Amniotic stem cell (primary cell): ENCODE results near the gene PRDM2.
"Not testable (repeated sequence)": the region's sequence is repeated elsewhere in the genome, so short reads cannot be mapped to it uniquely, and the experiment has no call there.

Experiments
- DNase-seq: peaks from one replicate; lab custom pipeline; 2025; lab: John Stamatoyannopoulos, UW

Gene PRDM2

GRCh38 chr1:13699936-13700520, at the start of gene PRDM2:
TSS of gene PRDM2 (plus strand) at chr1:13700188. CDS start at chr1:13715606, 15,418 bp downstream.
- no peak for DNase-seq

- no peak for DNase-seq
These were observed 48.7 kb upstream of the PRDM2 start for GRCh38 chr1:13651279-13651678.

- DNase-seq = no peak
These were observed 47.8 kb upstream of the PRDM2 start for GRCh38 chr1:13652238-13652637.

- DNase-seq = no peak
These were observed 38.4 kb upstream of the PRDM2 start for GRCh38 chr1:13661539-13661938.

- DNase-seq = no peak
These were observed 37.5 kb upstream of the PRDM2 start for GRCh38 chr1:13662493-13662892.

- no peak for DNase-seq
These were observed 36.0 kb upstream of the PRDM2 start for GRCh38 chr1:13663969-13664368.

- no peak for DNase-seq
These were observed 35.5 kb upstream of the PRDM2 start for GRCh38 chr1:13664451-13664850.

- no peak for DNase-seq
These were observed 33.7 kb upstream of the PRDM2 start for GRCh38 chr1:13666317-13666716.

GRCh38 chr1:13667691-13668090, 32.3 kb upstream of the PRDM2 start:
- no peak for DNase-seq

- no peak for DNase-seq
These were observed 25.6 kb upstream of the PRDM2 start for GRCh38 chr1:13674377-13674776.

- no peak for DNase-seq
These were observed 24.8 kb upstream of the PRDM2 start for GRCh38 chr1:13675151-13675651.

GRCh38 chr1:13677896-13678295, 22.1 kb upstream of the PRDM2 start:
- no peak for DNase-seq

GRCh38 chr1:13679651-13680050, 20.3 kb upstream of the PRDM2 start:
- no peak for DNase-seq

- DNase-seq = not testable (repeated sequence)
These were observed 19.4 kb upstream of the PRDM2 start for GRCh38 chr1:13680609-13681008.

- no peak for DNase-seq
These were observed 18.1 kb upstream of the PRDM2 start for GRCh38 chr1:13681921-13682320.

- no peak for DNase-seq
These were observed 17.5 kb upstream of the PRDM2 start for GRCh38 chr1:13682444-13682843.

- DNase-seq = no peak
These were observed 16.8 kb upstream of the PRDM2 start for GRCh38 chr1:13683206-13683605.

- no peak for DNase-seq
These were observed 12.8 kb upstream of the PRDM2 start for GRCh38 chr1:13687151-13687715.

- not testable (repeated sequence) for DNase-seq
These were observed 6.9 kb upstream of the PRDM2 start for GRCh38 chr1:13693094-13693493.

- no peak for DNase-seq
These were observed 4.9 kb upstream of the PRDM2 start for GRCh38 chr1:13694886-13695684.

GRCh38 chr1:13697738-13698137, 2.2 kb upstream of the PRDM2 start:
- DNase-seq = no peak

GRCh38 chr1:13699510-13699909, 478 bp upstream of the PRDM2 start:
- DNase-seq = no peak
